CD1c-positive myeloid dendritic cell (primary cell): Measurements from ENCODE around the gene PDZD4.

Source experiments
- DNase-seq: peaks from one replicate; pipeline ENCODE4 v3.0.0-alpha.2; 2016; ENCODE audit errors: extremely low spot score

Gene PDZD4

DNA sequence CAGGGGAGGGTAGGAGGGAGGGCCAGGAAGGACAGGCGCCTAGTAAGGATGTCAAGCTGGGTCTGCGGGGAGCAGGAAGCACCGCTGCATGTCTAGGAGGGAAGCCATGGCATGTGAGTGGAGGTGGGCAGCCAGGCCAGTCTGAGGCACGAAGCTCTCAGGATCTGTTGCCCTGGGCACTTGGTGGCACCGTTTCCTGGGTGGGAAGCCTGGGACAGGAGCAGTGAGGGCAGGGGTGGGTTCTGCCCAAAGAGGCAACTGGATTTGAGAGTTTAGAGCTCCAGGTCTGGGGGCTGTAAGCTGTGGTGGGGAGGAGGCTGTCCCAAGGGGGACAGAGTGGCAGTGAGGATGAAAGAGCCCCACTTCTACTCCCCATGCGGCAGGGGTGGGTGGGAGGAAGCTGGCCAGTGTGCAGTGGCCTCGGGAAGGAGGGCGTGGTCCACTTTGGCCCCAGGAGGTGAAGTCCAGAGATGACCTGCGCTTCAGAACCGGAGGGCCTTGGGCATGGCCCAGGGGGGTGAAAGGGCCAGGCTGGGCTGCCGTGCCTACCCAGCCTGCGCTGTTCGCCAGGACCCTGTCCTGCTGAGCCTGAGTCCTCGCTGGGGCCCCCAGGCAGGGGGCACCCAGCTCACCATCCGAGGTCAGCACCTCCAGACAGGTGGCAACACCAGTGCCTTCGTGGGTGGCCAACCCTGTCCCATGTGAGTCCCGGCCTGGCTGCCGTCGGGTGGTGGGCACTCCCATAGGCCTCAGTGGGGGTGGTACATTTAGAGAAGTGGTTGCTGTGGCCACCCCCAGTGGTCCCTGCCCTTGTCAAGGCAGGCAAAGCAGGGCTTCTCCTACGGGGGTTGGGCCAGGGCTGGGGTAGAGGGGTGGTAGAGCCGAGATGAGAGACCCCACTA lies 57.8 kb downstream of the PDZD4 start:
- DNase-seq = no peak

DNA sequence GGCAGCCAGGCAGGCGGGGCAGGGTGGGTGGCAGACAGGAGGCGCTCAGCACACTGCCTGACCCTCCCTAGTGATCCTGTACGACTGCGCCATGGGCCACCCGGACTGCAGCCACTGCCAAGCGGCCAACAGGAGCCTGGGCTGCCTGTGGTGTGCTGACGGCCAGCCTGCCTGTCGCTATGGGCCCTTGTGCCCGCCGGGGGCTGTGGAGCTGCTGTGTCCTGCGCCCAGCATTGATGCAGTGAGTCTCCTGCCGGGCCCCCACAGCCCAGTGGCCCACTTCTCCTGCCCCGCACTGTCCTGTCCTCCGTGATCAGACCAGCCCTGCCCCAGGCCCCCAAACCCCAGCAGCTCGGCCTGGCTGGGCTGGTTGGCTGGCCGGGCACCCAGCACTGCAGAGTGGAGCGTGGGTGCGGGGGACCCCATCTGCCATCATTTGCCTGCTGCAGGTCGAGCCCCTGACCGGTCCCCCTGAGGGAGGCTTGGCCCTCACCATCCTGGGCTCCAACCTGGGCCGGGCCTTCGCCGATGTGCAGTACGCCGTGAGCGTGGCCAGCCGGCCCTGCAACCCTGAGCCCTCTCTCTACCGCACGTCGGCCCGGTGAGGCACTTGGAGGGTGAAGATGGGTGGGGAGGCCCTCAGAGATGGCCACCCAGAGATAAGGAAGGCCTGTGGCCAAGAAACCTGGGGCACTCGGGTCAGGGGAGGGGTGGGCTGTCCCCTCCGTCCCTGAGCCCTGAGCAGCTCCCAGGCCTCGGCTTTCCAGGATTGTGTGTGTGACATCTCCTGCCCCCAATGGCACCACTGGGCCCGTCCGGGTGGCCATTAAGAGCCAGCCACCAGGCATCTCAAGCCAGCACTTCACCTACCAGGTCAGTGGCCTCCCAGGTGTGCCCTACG lies 58.7 kb downstream of the PDZD4 start:
- no peak for DNase-seq

DNA sequence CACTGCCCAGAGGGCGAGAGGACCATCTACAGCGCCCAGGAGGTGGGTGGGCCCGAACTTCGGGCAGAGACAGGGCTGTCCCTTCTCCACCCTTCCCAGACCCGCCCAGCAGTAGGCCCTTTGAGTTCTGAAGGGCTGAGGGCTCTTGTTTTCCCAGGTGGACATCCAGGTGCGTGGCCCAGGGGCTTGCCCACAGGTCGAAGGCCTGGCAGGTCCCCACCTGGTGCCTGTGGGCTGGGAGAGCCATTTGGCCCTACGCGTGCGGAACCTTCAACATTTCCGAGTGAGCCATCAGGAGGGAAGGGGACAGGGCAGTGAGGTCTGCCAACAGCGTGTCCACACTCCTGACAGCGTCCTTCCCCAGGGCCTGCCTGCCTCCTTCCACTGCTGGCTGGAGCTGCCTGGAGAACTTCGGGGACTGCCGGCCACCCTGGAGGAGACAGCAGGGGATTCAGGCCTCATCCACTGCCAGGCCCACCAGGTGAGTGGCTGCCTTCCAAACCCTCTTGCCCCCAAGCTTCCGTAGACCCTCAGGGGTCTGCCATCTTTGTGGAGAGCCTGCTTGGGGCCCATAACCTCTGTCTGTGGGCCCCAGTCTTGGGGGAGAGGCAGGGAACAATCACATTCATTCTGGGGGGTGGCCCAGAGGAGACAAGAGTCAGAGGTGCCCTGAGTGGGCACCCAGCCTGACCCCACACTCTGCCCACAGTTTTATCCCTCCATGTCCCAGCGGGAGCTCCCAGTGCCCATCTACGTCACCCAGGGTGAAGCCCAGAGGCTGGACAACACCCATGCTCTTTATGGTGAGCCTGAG lies 59.5 kb downstream of the PDZD4 start:
- DNase-seq = no peak

DNA sequence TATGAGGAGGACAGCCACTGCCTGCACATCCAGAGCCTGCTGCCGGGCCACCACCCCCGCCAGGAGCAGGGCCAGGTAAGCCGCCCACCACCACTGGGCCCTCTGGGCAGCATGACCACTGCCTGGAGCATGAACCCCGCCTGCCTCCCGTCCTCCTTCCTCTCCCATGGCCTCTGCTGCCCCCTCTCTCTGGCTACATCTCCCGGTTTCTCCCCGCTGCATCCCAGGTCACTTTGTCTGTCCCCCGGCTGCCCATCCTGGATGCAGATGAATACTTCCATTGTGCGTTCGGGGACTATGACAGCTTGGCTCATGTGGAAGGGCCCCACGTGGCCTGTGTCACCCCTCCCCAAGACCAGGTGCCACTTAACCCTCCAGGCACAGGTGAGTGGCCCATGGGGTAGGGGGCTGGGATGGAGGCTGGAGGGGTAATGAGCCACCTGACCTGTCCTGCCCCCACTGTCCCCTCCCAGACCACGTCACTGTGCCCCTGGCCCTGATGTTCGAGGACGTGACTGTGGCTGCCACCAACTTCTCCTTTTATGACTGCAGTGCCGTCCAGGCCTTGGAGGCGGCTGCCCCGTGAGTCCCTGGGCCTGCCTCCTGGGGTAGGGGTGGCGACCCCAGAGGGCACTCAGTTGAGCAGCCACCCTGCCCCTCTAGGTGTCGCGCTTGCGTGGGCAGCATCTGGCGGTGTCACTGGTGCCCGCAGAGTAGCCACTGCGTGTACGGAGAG lies 60.3 kb downstream of the PDZD4 start:
- no peak for DNase-seq

DNA sequence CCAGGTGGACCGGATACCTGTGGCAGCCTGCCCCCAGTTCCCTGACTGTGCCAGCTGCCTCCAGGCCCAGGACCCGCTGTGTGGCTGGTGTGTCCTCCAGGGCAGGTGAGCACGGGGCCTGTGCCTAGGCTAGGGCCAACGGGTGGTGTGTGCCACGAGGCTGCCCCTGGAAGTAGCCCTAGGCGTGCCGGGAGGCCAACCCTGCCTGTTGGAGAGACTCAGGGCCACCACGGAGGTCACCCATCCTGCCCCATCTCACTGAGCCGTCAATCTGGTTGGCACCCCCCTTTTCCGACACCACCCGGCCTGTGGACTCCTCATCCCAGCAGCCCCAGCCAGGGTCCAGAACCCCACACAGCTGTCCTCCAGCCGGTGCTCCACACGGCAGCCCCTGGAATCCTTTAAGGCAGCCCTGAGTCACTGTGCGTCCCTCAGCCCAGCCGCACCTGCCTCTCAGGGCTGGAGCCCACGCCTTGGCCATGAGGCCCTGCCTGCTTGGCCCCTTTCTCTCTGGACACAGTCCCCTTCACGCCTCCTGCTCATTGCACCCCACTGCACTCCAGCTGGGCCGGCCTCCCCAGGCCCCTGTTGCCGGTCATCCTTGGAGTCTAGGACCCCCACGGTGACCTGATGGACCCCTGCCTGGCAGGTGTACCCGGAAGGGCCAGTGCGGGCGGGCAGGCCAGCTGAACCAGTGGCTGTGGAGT lies 61.0 kb downstream of the PDZD4 start:
- DNase-seq = no peak

DNA sequence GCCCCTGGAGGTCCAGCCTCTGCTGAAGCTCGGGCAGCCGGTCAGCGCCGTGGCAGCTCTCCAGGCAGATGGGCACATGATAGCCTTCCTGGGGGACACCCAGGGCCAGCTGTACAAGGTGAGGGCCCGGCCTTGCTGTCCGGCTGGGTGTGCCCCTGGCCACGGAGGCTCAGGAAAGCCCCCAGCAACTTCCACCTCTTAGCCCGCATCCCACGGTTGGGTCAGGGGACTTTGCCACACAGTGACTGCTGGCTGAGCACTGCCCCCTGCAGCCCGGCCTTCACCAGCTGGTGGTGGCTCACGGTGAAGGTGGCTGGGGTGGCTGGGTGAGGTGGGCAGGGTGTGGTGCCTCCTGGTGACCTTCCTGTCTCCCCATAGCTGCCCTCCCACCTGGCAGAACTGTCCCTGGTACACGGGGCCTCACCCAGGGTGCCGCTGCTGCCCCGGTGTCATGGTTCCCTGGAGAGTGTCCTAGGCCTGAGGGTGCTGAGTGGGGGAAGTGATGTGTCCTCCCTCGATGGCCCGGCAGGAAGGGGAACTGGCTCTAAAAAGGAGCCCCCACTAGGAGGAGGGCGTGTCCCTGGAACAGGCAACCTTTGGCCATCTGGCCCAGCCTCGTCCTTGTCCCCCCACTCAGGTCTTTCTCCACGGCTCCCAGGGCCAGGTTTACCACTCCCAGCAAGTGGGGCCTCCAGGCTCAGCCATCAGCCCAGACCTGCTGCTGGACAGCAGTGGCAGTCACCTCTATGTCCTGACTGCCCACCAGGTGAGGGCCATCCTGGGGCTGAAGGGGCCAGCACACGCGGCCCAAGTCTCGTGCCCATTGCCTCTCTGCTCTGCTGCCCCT lies 61.8 kb downstream of the PDZD4 start:
- no peak for DNase-seq

DNA sequence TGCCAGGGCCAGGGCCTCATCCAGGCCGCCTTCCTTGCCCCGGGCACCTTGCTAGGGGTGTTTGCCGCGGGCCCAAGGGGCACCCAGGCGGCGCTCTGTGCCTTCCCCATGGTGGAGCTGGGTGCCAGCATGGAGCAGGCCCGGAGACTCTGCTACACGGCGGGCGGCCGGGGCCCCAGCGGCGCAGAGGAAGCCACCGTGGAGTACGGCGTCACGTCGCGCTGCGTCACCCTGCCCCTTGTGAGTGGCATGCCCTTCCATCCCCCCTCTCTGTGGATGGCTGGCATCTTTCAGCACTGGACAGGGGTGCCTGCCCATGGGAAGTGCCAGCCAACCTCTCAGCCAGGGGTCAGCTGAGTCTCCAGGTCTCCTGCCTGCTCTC lies 62.7 kb downstream of the PDZD4 start:
- no peak for DNase-seq

DNA sequence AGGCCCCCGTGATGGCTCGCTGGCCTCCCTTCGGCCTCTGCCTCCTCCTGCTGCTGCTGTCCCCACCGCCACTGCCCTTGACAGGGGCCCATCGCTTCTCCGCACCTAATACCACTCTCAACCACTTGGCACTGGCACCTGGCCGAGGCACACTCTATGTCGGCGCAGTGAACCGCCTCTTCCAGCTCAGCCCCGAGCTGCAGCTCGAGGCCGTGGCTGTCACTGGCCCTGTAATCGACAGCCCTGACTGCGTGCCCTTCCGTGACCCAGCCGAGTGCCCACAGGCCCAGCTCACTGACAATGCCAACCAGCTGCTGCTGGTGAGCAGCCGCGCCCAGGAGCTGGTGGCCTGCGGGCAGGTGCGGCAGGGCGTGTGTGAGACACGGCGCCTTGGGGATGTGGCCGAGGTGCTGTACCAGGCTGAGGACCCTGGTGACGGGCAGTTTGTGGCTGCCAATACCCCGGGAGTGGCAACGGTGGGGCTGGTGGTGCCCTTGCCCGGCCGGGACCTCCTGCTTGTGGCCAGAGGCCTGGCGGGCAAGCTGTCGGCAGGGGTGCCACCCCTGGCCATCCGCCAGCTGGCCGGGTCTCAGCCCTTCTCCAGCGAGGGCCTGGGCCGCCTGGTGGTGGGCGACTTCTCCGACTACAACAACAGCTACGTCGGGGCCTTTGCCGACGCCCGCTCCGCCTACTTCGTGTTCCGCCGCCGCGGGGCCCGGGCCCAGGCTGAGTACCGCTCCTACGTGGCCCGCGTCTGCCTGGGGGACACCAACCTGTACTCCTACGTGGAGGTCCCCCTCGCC lies 63.3 kb downstream of the PDZD4 start:
- DNase-seq = no peak

DNA sequence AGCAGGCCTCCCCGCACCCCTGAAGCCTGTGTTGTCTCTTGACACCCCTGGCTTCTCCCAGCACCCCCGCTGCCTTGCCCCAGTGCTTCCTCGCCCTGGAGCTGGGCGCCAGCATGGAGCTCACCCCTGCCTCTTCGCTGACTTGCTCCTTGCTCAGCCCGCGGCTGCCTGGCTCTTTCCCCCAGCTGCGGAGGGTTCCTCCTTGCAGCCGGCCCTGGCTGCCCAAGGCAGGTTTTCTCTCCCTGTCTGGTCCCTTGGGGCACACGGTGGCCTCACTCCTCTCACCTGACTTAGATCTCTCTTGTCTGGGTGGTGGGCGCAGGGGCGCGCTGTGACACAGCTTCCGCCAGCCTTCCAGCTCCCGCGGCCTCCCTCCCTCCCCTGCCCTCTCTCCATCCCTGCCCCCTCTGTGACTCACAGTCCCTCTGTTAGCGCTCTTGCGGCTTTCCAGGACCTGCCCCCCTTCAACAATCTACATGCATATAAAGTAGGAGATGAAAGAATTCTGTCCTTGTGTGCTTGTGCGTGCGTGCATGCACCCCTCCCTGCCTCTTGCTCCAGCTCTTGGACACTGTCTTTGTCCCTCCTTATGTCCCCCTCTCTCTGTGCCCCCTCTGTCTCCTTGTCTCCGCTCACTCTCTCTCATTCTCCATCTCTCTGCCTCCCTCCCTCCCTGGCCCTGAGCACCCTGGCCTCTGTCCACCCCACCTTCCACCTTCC lies 64.1 kb downstream of the PDZD4 start:
- DNase-seq = no peak

DNA sequence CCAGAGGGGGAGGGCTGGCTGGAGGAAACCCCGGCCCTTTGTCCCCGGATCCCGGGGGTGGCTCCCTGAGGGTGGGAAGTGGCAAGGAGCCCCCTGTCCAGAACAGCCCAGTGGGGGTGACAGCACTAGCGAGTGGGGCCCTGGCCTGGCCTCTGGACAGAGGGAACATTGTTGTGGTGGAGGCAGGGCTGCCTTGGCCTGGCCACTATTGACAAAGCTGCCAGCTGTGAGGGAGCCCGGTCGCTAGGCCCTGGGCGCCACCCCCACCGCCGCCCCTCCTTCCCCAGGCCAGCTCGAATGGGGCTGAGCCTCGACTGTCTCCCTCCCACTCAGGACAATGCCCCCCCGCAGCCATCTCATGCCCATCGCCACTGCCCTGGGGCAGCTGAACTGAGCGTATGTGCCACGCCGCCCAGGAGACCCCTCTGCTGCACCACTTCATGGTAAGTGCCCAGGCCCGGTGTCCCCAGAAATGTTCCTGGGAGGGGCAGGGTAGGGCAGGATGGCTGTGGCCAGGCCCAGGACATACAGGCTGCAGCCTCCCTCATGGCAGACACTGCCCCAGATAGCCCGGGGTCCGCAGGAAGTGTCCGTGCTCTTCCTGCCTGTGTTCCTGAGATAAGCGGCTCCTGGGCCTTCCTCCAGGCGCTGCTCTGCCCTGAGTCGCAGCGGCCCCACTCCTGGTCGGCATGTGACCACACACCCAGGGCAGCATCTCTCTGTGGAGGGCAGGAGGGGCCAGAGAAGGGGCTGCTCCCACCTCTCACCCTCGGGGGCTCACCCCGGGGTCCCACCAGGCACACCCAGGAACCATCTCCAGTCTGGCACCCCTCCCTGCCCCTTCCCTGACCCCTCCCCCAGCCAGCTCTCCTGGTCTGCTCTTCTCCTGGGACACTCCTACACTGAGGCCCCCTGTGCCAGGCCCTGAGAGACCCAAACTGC lies 64.9 kb downstream of the PDZD4 start:
- no peak for DNase-seq

DNA sequence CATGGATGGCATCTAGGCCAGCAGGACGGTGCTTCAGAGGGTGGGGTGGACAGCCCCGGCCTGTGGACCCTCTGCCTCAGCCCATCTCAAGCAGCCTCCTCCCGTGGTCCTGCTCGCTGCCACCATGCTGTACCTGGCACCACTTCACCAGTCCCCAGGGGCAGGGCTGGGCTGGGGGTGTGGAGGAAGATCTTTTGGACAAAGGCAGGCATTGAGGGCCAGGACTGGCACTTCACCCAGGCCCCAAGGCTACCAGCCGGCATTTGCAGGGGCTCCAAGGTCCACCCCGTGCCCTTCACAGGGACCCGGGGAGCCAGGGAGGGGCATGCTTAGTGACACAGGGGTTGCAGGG lies 65.6 kb downstream of the PDZD4 start:
- no peak for DNase-seq

DNA sequence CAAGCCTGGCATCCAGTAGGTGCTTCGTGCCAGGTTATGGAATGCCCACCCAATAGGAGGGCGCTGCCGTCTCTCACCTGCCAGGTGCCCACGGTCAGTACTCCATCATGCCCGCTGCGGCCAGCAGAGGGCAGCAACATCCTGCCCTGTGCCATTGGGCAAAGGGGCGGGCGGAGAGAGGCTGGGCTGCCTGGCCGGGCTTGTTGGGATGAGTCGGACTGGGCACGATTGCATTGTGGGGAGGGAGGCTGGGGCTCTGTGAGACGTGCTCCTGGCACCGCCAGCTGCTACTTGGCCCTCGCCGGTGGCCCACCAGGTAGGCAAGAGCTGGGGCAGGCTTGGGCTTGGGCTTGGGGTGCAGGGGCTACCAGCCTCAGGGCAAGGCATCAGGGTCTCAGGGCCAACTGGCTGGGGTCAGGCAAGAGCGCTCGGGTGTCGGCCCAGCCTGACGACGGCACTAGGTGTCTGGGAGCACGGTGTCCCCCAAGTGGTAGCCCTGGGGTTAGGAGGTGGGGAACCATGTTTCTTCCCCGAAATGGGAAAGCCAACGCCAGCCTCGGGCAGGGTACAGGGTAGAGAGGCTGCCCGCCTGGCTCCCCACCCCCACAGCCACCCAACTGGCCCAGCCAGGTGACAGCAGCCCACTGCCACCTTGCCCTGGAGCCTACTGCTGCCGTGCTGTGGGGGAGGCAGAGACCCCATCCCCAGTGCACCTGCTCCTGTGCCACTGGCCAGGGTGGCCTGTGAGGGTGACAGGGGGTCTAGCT lies 66.2 kb downstream of the PDZD4 start, which contains the start of gene PLXNB3:
Gene PLXNB3, plus strand, starts transcription at position 261 of the 767 bp plus-strand sequence. CDS start 1,287 bp downstream, outside the sequence.
- peak; percentile 74 for DNase-seq

DNA sequence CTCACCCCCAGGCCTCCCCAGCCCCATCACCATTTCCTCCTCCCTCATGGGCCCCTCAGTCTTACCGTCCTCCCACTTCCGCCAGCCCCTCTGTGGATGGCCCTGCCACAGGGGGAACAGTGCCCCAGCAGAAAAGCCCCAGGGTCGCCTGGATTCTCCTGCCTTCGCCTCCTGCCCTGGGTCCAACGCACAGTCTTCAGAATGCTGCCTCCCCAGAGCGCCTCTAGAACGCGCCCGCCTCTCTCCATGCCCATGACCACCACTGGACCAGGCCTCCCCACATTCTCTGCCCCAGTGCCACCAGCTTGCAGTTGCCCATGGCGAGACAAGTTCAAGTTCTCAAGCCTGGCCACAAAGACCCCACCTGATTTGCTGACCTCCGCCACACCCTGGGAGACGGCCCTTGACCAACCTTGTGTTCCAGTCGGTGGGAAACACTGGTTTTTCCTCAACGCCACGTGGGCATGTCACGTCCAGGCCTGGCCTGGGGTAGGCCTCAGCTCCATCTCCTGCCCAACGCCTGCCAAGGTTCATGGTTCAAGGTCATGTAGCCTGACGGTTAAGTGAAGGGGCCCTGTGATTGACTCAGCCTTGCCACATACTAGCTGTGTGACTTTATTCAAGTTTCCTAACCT lies 66.9 kb downstream of the PDZD4 start:
- DNase-seq = no peak

DNA sequence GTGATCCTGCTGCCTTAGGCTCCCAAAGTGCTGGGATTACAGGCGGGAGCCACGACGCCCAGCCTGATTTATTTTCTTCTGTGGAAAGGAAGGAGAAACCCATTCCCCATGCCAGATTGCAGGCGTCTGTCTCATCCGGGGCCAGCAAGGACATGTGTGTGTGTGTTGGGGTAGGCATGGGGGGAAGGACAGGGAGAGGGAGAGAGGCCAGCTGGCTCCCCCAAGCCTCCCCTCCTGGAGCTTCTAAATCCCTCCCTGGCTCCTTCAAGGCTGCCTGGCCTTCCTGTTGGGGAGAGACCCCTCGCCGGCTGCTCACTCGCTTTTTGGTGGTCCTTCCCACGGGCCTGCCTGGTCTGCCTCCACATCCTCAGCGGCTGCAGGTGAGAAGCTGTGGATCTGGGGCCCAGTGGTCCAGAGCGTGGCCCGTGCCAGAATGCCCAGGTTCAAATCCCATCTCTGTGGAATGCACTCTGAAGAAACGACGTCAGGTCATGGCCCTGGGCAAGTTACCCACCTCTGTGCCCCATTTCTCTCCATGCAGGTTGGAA lies 67.6 kb downstream of the PDZD4 start:
- DNase-seq = no peak

DNA sequence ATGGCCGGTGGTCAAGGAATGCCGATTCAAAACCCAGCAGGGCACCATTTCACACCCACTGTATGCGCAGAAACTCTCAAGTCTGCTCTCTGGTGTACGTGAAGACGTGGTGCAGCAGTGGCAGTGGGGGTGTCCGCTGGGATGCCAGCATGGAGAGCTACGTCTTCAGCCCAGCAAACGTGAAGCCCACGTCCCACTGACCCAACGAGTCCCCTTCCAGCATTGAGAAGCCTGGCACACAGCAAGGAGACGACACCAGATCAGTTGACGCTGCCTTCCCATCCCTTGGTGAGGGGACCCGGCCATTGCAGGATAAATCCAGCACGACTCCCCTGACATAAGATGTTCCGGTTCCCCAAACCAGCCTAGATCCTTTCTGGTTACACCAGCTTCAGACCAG lies 68.5 kb downstream of the PDZD4 start:
- no peak for DNase-seq
